NCI-H2107 (cell line): ENCODE results near the gene SMC1B.
"Not testable (repeated sequence)": the region's sequence is repeated elsewhere in the genome, so short reads cannot be mapped to it uniquely, and the experiment has no call there.

Source experiments
- DNase-seq: peaks from one replicate; lab custom pipeline; 2025; lab: John Stamatoyannopoulos, UW

Gene SMC1B

GRCh38 chr22:45349916-45350315 lies 63.5 kb downstream of the SMC1B start:
- DNase-seq = no peak

GRCh38 chr22:45344334-45344733 lies 69.1 kb downstream of the SMC1B start:
- no peak for DNase-seq

- no peak for DNase-seq
Measured at GRCh38 chr22:45343143-45343542, 70.3 kb downstream of the SMC1B start.

- no peak for DNase-seq
Measured at GRCh38 chr22:45341498-45341897, 71.9 kb downstream of the SMC1B start.

- DNase-seq = no peak
Measured at GRCh38 chr22:45340323-45340722, 73.1 kb downstream of the SMC1B start.

- no peak for DNase-seq
Measured at GRCh38 chr22:45338795-45339194, 74.6 kb downstream of the SMC1B start.

- DNase-seq = no peak
Measured at GRCh38 chr22:45337536-45337935, 75.9 kb downstream of the SMC1B start.

GRCh38 chr22:45336971-45337431 lies 76.4 kb downstream of the SMC1B start:
- DNase-seq = no peak

- DNase-seq = no peak
Measured at GRCh38 chr22:45335854-45336522, 77.4 kb downstream of the SMC1B start.

GRCh38 chr22:45335021-45335818 lies 78.2 kb downstream of the SMC1B start:
- no peak for DNase-seq

GRCh38 chr22:45334528-45334927 lies 78.9 kb downstream of the SMC1B start:
- no peak for DNase-seq

GRCh38 chr22:45334068-45334467 lies 79.3 kb downstream of the SMC1B start:
- no peak for DNase-seq

GRCh38 chr22:45332001-45332400 lies 81.4 kb downstream of the SMC1B start:
- no peak for DNase-seq

GRCh38 chr22:45331486-45331885 lies 81.9 kb downstream of the SMC1B start:
- DNase-seq = no peak

- no peak for DNase-seq
Measured at GRCh38 chr22:45330548-45330947, 82.9 kb downstream of the SMC1B start.

GRCh38 chr22:45329530-45329936 lies 83.9 kb downstream of the SMC1B start:
- no peak for DNase-seq

- no peak for DNase-seq
Measured at GRCh38 chr22:45328822-45329529, 84.4 kb downstream of the SMC1B start.

- not testable (repeated sequence) for DNase-seq
Measured at GRCh38 chr22:45328261-45328660, 85.1 kb downstream of the SMC1B start.

- no peak for DNase-seq
Measured at GRCh38 chr22:45324311-45324711, 89.1 kb downstream of the SMC1B start.

- no peak for DNase-seq
Measured at GRCh38 chr22:45323695-45324094, 89.7 kb downstream of the SMC1B start.

GRCh38 chr22:45322873-45323525 lies 90.4 kb downstream of the SMC1B start:
- DNase-seq = no peak

GRCh38 chr22:45321827-45322226 lies 91.6 kb downstream of the SMC1B start:
- DNase-seq = no peak
